ENCODE measurements around the gene ALG12. TPM values are rescaled to one million over a fixed set of nuclear protein-coding genes. Genes with fewer than 3 reads are reported as not detected.
A peak's percentile ranks its signal among the peaks of the same experiment; 100 is the strongest.
"Not testable (repeated sequence)": the region's sequence is repeated elsewhere in the genome, so short reads cannot be mapped to it uniquely, and the experiment has no call there.

The ALG12 gene
- total RNA-seq, 1 experiment from 2014 or later: 18.6 TPM

DNA sequence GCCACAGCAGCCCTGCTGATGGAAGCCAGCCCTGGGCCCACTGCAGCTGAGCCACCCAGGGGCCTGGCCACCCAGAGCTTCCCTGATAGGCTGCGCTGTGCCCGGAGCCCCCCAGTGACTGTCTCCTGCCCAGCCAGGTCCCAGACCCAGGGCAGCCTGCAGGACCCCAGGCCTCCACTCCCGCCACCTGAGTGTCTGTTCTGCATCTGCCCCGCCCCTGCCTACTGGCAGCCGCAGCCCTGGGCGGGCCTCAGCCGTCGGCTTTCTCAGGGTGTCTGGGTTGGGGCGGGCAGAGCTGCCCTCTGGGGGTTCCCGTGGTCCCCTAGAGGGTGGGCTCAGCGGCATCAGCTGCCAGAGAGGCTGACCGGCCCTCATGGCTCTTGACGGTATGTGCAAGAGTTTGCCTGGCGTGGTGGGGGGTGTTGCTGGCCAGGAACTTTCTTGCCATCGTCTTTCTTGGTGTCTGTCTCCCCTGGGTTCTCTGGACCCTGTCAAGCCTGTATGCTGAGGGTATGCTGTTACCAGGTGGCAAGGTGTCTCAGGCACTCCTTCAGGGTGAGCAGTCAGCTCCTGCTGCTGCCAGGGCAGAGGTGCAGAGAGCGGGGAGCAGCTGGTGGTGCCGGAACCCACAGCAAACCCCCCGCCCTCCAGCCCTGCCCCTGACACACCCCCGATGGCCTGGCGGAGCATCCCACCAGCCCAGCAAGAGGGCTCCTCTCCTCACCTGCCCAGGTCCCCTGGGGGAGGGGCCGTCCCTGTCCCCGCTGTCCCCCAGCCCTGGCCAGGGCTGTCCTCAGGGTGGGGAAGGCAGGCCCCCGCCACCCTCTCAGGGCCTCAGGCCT is 30.1 kb upstream of the ALG12 start:
- ChIA-PET POLR2A (ENCODE audit: low non-redundant PET) (no interaction called here), CTCF (no interaction called here)
- no peaks in the 10 kb centered on the region for H3K27me3 ChIP-seq (replicated peaks; ENCODE audit: insufficient read depth, low read depth, low read length, poor library complexity)
- H3K4me1 ChIP-seq (ENCODE audit: insufficient read depth, low read length, poor library complexity, severe bottlenecking): peaks cover 22% of the 10 kb centered on the region
- H3K27ac ChIP-seq (ENCODE audit: low read depth, low read length, poor library complexity, severe bottlenecking): no peak overlapping the region
- intact Hi-C loops (cut with micrococcal nuclease; ENCODE audit: unreplicated experiment): no loop called here
- no peak for TF ChIP-seq EZH2 (IDR thresholded peaks at IDR 0.05; ENCODE audit: borderline replicate concordance, low read depth, low read length, poor library complexity, severe bottlenecking)
- TF ChIP-seq, protein P1, sequence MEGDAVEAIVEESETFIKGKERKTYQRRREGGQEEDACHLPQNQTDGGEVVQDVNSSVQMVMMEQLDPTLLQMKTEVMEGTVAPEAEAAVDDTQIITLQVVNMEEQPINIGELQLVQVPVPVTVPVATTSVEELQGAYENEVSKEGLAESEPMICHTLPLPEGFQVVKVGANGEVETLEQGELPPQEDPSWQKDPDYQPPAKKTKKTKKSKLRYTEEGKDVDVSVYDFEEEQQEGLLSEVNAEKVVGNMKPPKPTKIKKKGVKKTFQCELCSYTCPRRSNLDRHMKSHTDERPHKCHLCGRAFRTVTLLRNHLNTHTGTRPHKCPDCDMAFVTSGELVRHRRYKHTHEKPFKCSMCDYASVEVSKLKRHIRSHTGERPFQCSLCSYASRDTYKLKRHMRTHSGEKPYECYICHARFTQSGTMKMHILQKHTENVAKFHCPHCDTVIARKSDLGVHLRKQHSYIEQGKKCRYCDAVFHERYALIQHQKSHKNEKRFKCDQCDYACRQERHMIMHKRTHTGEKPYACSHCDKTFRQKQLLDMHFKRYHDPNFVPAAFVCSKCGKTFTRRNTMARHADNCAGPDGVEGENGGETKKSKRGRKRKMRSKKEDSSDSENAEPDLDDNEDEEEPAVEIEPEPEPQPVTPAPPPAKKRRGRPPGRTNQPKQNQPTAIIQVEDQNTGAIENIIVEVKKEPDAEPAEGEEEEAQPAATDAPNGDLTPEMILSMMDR (conservative IDR thresholded peaks at IDR 0.05; ENCODE audit: low read depth, low read length): no peak
- DNase-seq (ENCODE audit: low spot score): no peak
- H3K36me3 ChIP-seq (ENCODE audit: insufficient read depth, low read length, poor library complexity, severe bottlenecking): no peaks in the 10 kb centered on the region
- H3K4me3 ChIP-seq (ENCODE audit: low read depth, low read length, poor library complexity, severe bottlenecking): no peak overlapping the region
- H3K9me3 ChIP-seq (ENCODE audit: low read depth, low read length, poor library complexity, severe bottlenecking): no peaks in the 10 kb centered on the region
- no TSS peak for BruUV-seq (replicated peaks)

DNA sequence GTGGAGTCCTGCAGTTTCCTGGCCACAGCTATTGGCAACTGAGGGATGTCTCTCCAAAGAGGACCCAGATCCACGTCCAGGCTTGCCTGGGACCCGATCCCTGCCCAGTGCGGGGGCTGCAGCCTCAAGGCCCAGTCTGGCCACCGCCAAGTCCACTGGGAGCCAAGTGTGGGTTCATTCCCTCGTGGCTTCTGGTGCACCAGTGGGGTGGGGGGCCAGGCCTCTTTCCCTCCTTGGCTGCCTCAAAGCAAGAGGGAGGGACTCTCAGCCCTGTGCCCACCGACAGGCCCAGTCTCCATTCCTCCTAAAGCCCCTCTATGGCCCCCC is 29.0 kb upstream of the ALG12 start:
- Histone ChIP-seq H3K4me3 (ENCODE audit: low read depth, low read length, poor library complexity, severe bottlenecking) (no peak overlapping the region), H3K4me1 (ENCODE audit: insufficient read depth, low read length, poor library complexity, severe bottlenecking) (peaks cover 22% of the 10 kb centered on the region), H3K27me3 (replicated peaks; ENCODE audit: insufficient read depth, low read depth, low read length, poor library complexity) (no peaks in the 10 kb centered on the region), H3K27ac (ENCODE audit: low read depth, low read length, poor library complexity, severe bottlenecking) (peak overlapping the region; percentile 66), H3K9me3 (ENCODE audit: low read depth, low read length, poor library complexity, severe bottlenecking) (no peaks in the 10 kb centered on the region), H3K36me3 (ENCODE audit: insufficient read depth, low read length, poor library complexity, severe bottlenecking) (no peaks in the 10 kb centered on the region)
- intact Hi-C loops (cut with micrococcal nuclease; ENCODE audit: unreplicated experiment): no loop called here
- DNase-seq (ENCODE audit: low spot score): no peak
- BruUV-seq (replicated peaks): no TSS peak
- POLR2A ChIA-PET (ENCODE audit: low non-redundant PET): no interaction called here
- TF ChIP-seq EZH2 (IDR thresholded peaks at IDR 0.05; ENCODE audit: borderline replicate concordance, low read depth, low read length, poor library complexity, severe bottlenecking): no peak
- TF ChIP-seq, protein P1 (conservative IDR thresholded peaks at IDR 0.05; ENCODE audit: low read depth, low read length): no peak
- CTCF ChIA-PET: interaction anchor here (0.7 kb wide), 1 partner anchor 83 kb away, joined by 3 read pairs; no protein-coding TSS in a partner anchor

DNA sequence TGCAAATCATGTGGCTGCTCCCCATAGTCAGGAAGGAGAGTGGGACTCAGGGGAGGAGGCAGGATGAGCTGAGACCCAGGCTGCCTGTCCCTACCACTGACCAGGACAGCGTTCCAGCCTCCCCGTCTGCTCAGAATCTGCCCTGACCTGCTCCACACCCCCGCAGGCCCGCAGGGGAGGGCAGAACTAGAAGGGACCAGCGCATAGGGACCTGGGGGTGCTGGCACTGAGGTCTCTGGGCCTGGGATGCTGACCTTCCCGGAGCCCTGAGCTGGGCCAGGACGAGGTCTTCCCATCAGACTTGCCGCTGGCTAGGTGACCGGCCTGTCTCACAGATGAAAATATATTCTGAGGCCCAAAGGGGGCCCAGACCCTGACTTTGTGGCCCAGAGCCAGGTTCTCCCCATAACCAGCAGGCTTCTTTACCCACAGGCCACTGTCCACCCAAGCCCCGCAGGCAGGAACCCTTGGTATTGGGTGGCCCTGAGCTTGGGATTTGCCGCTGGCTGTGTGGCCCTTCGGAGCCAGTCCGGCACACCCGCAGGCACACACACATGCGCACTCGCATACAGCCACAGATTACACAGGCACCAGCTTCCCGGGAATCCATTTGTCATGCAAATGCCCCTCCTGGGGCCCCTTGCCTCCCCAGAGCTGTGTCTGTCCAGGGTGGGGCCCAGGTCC is 28.5 kb upstream of the ALG12 start:
- no peak overlapping the region for H3K4me3 ChIP-seq (ENCODE audit: low read depth, low read length, poor library complexity, severe bottlenecking)
- POLR2A ChIA-PET (ENCODE audit: low non-redundant PET): interaction anchor here (0.6 to 0.7 kb wide), 2 partner anchors 13 to 29 kb away, joined by 3 to 4 read pairs; no protein-coding TSS in a partner anchor
- TF ChIP-seq EZH2 (IDR thresholded peaks at IDR 0.05; ENCODE audit: borderline replicate concordance, low read depth, low read length, poor library complexity, severe bottlenecking): no peak
- TF ChIP-seq, protein P1 (conservative IDR thresholded peaks at IDR 0.05; ENCODE audit: low read depth, low read length): no peak
- H3K9me3 ChIP-seq (ENCODE audit: low read depth, low read length, poor library complexity, severe bottlenecking): no peaks in the 10 kb centered on the region
- H3K27ac ChIP-seq (ENCODE audit: low read depth, low read length, poor library complexity, severe bottlenecking): peak overlapping the region; percentile 66
- H3K4me1 ChIP-seq (ENCODE audit: insufficient read depth, low read length, poor library complexity, severe bottlenecking): peaks cover 22% of the 10 kb centered on the region
- no peaks in the 10 kb centered on the region for H3K36me3 ChIP-seq (ENCODE audit: insufficient read depth, low read length, poor library complexity, severe bottlenecking)
- DNase-seq (ENCODE audit: low spot score): peak; percentile 62
- no peaks in the 10 kb centered on the region for H3K27me3 ChIP-seq (replicated peaks; ENCODE audit: insufficient read depth, low read depth, low read length, poor library complexity)
- intact Hi-C loops (cut with micrococcal nuclease; ENCODE audit: unreplicated experiment): no loop called here
- no TSS peak for BruUV-seq (replicated peaks)
- CTCF ChIA-PET: interaction anchor here (0.7 kb wide), 1 partner anchor 84 kb away, joined by 3 read pairs; no protein-coding TSS in a partner anchor

DNA sequence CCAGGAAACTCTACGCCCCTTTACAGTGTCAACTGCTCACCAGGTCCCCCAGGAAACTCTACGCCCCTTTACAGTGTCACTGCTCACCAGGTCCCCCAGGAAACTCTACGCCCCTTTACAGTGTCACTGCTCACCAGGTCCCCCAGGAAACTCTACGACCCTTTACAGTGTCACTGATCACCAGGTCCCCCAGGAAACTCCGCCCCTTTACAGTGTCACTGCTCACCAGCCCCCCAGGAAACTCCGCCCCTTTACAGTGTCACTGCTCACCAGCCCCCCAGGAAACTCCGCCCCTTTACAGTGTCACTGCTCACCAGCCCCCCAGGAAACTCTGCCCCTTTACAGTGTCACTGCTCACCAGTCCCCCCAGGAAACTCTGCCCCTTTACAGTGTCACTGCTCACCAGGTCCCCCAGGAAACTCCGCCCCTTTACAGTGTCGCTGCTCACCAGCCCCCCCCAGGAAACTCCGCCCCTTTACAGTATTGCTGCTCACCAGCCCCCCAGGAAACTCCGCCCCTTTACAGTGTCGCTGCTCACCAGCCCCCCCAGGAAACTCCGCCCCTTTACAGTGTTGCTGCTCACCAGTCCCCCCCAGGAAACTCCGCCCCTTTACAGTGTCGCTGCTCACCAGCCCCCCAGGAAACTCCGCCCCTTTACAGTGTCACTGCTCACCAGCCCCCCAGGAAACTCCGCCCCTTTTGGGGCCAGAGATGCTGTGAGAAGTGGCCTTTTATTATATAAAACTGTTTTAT is 27.0 kb upstream of the ALG12 start:
- H3K9me3 ChIP-seq (ENCODE audit: low read depth, low read length, poor library complexity, severe bottlenecking); H3K27me3 ChIP-seq (replicated peaks; ENCODE audit: insufficient read depth, low read depth, low read length, poor library complexity); intact Hi-C loops (cut with micrococcal nuclease; ENCODE audit: unreplicated experiment); H3K36me3 ChIP-seq (ENCODE audit: insufficient read depth, low read length, poor library complexity, severe bottlenecking); POLR2A ChIA-PET (ENCODE audit: low non-redundant PET); H3K4me3 ChIP-seq (ENCODE audit: low read depth, low read length, poor library complexity, severe bottlenecking); BruUV-seq (replicated peaks); CTCF ChIA-PET: not testable (repeated sequence)
- peaks cover 22% of the 10 kb centered on the region for H3K4me1 ChIP-seq (ENCODE audit: insufficient read depth, low read length, poor library complexity, severe bottlenecking)
- H3K27ac ChIP-seq (ENCODE audit: low read depth, low read length, poor library complexity, severe bottlenecking): peak overlapping the region; percentile 82
- peak; percentile 73 for DNase-seq (ENCODE audit: low spot score)
